Breast epithelium (tissue), 3 donors: ENCODE data around the gene EPM2A.

ENCODE experiments used
- POLR2A ChIP-seq: fragments of 450-650 bp; IDR thresholded peaks from one replicate; pipeline ENCODE4 v1.6.1; 2016; ENCODE audit warnings: antibody characterized with exemption, mild to moderate bottlenecking, moderate library complexity
- TF ChIP-seq, protein P1 (sequence below), 3 donors: fragments of 450-650 bp; IDR thresholded peaks; one replicate each; pipeline ENCODE4 v1.5.1; 2016 to 2017; ENCODE audit warnings: antibody characterized with exemption in 3 of 3, mild to moderate bottlenecking in 3 of 3, moderate library complexity in 3 of 3

DNA sequence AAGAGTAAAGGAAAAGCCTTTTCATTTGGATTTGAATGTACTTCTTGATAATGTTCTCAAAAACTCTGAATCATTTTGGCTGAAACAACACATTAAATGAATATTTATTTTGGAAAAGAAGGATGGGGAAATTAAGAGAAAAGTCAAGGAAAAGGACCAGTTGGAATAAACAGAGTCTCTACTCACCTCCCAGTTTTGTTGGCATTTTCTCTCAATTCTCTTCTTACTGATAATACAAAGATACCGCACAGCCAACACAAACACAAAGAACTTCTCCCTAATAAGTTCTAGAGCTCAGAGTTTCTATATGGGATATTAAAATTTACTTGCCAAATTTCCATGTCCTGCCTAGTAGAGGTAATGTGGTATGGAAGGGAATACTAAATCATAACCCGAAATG lies 13.1 kb downstream of the EPM2A start:
- TF ChIP-seq, protein P1, sequence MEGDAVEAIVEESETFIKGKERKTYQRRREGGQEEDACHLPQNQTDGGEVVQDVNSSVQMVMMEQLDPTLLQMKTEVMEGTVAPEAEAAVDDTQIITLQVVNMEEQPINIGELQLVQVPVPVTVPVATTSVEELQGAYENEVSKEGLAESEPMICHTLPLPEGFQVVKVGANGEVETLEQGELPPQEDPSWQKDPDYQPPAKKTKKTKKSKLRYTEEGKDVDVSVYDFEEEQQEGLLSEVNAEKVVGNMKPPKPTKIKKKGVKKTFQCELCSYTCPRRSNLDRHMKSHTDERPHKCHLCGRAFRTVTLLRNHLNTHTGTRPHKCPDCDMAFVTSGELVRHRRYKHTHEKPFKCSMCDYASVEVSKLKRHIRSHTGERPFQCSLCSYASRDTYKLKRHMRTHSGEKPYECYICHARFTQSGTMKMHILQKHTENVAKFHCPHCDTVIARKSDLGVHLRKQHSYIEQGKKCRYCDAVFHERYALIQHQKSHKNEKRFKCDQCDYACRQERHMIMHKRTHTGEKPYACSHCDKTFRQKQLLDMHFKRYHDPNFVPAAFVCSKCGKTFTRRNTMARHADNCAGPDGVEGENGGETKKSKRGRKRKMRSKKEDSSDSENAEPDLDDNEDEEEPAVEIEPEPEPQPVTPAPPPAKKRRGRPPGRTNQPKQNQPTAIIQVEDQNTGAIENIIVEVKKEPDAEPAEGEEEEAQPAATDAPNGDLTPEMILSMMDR (IDR thresholded peaks at IDR 0.05) = no peak
- no peak for TF ChIP-seq POLR2A
